B cell (primary cell): ENCODE data around the gene PCDHGA5. TPM values are rescaled to one million over a fixed set of nuclear protein-coding genes. Genes with fewer than 3 reads are reported as not detected.
A peak's percentile ranks its signal among the peaks of the same experiment; 100 is the strongest.
"Not testable (repeated sequence)": the region's sequence is repeated elsewhere in the genome, so short reads cannot be mapped to it uniquely, and the experiment has no call there.

Experiments
- ATAC-seq: fragments of 200-7000 bp; cut with Tn5 transposase; one replicate; pipeline ENCODE4 v1.10.0; 2021; ENCODE audit warnings: low read depth, mild to moderate bottlenecking, moderate number of reproducible peaks, moderate library complexity
- CTCF ChIA-PET: fragments of 350-600 bp; sonication (Branson Sonifier 250); formaldehyde crosslinking; loops from one replicate; lab custom pipeline; 2021; ENCODE audit warnings: antibody characterized with exemption, inconsistent platforms; lab: Charles Lee
- POLR2A ChIA-PET: fragments of 350-600 bp; sonication (Branson Sonifier 250); formaldehyde crosslinking; loops from one replicate; lab custom pipeline; 2021; ENCODE audit warnings: antibody characterized with exemption; lab: Charles Lee
- DNase-seq: peaks from one replicate; pipeline ENCODE4 v3.0.0; 2013
- H2AFZ ChIP-seq: 2 replicates; pipeline ENCODE4 v1.6.1; 2012; ENCODE audit warnings: mild to moderate bottlenecking, low read depth, low read length; ENCODE audit not compliant: insufficient read depth, poor library complexity, severe bottlenecking
- H3K27ac ChIP-seq, 2 donors: 1 replicate in 1 of 2; 2 replicates in 1 of 2; pipeline ENCODE4 v1.5.1; 2012 to 2013; ENCODE audit warnings: low read length in 2 of 2, mild to moderate bottlenecking in 2 of 2, moderate library complexity in 1 of 2
- H3K27me3 ChIP-seq, 4 experiments: fragments of 200-600 bp in 1 of 4; sonication (generic) in 1 of 4; replicated peaks in 1 of 4; 1 replicate in 2 of 4; 2 replicates in 2 of 4; pipeline versions ENCODE4 v1.6.1 to v1.7.0; 2013 to 2016; ENCODE audit warnings: low read length in 3 of 4, mild to moderate bottlenecking in 2 of 4, mixed read lengths in 1 of 4, moderate library complexity in 1 of 4; ENCODE audit not compliant: insufficient read depth in 4 of 4, control insufficient read depth in 3 of 4; ENCODE audit errors: control extremely low read depth in 1 of 4
- H3K36me3 ChIP-seq, 2 experiments: replicated peaks in 1 of 2; 1 replicate in 1 of 2; 2 replicates in 1 of 2; pipeline versions ENCODE4 v1.6.1 to v1.7.1; 2013; ENCODE audit warnings: low read length in 1 of 2; ENCODE audit not compliant: insufficient read depth in 2 of 2, control insufficient read depth in 1 of 2; ENCODE audit errors: control extremely low read depth in 1 of 2, extremely low read depth in 1 of 2
- H3K4me1 ChIP-seq, 2 donors: fragments of 200-600 bp in 1 of 2; sonication (generic) in 1 of 2; 1 replicate in 1 of 2; 2 replicates in 1 of 2; pipeline versions ENCODE4 v1.5.1 to v1.6.1; 2013 to 2017; ENCODE audit warnings: low read length in 2 of 2; ENCODE audit not compliant: control insufficient read depth in 2 of 2, insufficient read depth in 2 of 2
- H3K4me2 ChIP-seq: replicated peaks from 2 replicates; pipeline ENCODE3; 2012; ENCODE audit warnings: mild to moderate bottlenecking, low read depth, low read length; ENCODE audit not compliant: poor library complexity, severe bottlenecking
- H3K4me3 ChIP-seq, 5 experiments: fragments of 200-600 bp in 1 of 5; sonication (generic) in 1 of 5; 1 replicate in 3 of 5; 2 replicates in 2 of 5; pipeline versions ENCODE4 v1.5.1 to v1.7.0; 2011 to 2016; ENCODE audit warnings: low read length in 4 of 5, mild to moderate bottlenecking in 4 of 5, low read depth in 2 of 5, control low read depth in 1 of 5, moderate library complexity in 1 of 5; ENCODE audit not compliant: insufficient read depth in 1 of 5; ENCODE audit errors: control extremely low read depth in 1 of 5, extremely low read depth in 1 of 5
- H3K79me2 ChIP-seq: fragments of 200-600 bp; sonication (generic); one replicate; pipeline ENCODE4 v1.6.0; 2016; ENCODE audit warnings: low read length; ENCODE audit not compliant: control insufficient read depth, insufficient read depth
- H3K9ac ChIP-seq: fragments of 200-600 bp; sonication (generic); 2 replicates; pipeline ENCODE4 v1.6.1; 2017; ENCODE audit warnings: mild to moderate bottlenecking, low read length, moderate library complexity
- H3K9me3 ChIP-seq, 3 donors: one replicate each; pipeline versions ENCODE4 v1.6.1 to v1.7.1; 2013; ENCODE audit warnings: low read length in 2 of 3; ENCODE audit not compliant: control insufficient read depth in 2 of 3, insufficient read depth in 1 of 3; ENCODE audit errors: control extremely low read depth in 1 of 3
- H4K20me1 ChIP-seq: 2 replicates; pipeline ENCODE4 v1.6.0; 2012; ENCODE audit warnings: mild to moderate bottlenecking, low read length; ENCODE audit not compliant: insufficient read depth, control insufficient read depth, poor library complexity, severe bottlenecking
- H3K27ac Mint-ChIP-seq: one replicate; pipeline ENCODE4 v1.8.0; 2021; ENCODE audit warnings: mixed read lengths
- H3K27me3 Mint-ChIP-seq: one replicate; pipeline ENCODE4 v1.8.0; 2021; ENCODE audit warnings: mixed read lengths
- H3K4me1 Mint-ChIP-seq: one replicate; pipeline ENCODE4 v1.8.0; 2021; ENCODE audit warnings: mixed read lengths
- H3K4me3 Mint-ChIP-seq: one replicate; pipeline ENCODE4 v1.8.0; 2021; ENCODE audit warnings: mixed read lengths
- H3K9me3 Mint-ChIP-seq: one replicate; pipeline ENCODE4 v1.8.0; 2022; ENCODE audit warnings: mixed read lengths; ENCODE audit not compliant: insufficient read depth
- EZH2 ChIP-seq: IDR thresholded peaks from 2 replicates; pipeline ENCODE4 v1.6.1; 2012; ENCODE audit warnings: borderline replicate concordance, low read depth, mild to moderate bottlenecking, moderate library complexity, low read length; ENCODE audit not compliant: insufficient read depth, poor library complexity, severe bottlenecking
- WGBS: methylation state at CpG from one replicate; pipeline ENCODE4 v1.1.5; 2013; ENCODE audit warnings: missing lambda C conversion rate; ENCODE audit not compliant: insufficient coverage; 5-methylcytosine and 5-hydroxymethylcytosine counted together
- intact Hi-C: fragments of 100-400 bp; cut with micrococcal nuclease; formaldehyde crosslinking; loops from one replicate; pipeline ENCODE4 v1.10.0; 2022
- polyA plus RNA-seq: library from polyadenylated mRNA; depleted of rRNA; stranded (reverse); fragments of >200 nt; gene quantifications from 2 replicates; pipeline ENCODE4 v1.2.3, GENCODE V29; 2012
- total RNA-seq, 2 donors: library from RNA; stranded (reverse); fragments of 120-200 nt in 1 of 2; gene quantifications; 1 replicate in 1 of 2; 2 replicates in 1 of 2; pipeline versions ENCODE4 v1.2.3 to v1.2.4, GENCODE V29; 2013 to 2022
- TF ChIP-seq, protein P1 (sequence below): fragments of 200-600 bp; IDR thresholded peaks from one replicate; pipeline ENCODE4 v1.8.0; 2022; ENCODE audit warnings: antibody characterized with exemption, mild to moderate bottlenecking

Gene PCDHGA5
- total and polyA plus RNA-seq, 2 donors (not counting 1 experiment from before 2014, with no cell fraction given): 0.21 to 1.7 TPM

DNA sequence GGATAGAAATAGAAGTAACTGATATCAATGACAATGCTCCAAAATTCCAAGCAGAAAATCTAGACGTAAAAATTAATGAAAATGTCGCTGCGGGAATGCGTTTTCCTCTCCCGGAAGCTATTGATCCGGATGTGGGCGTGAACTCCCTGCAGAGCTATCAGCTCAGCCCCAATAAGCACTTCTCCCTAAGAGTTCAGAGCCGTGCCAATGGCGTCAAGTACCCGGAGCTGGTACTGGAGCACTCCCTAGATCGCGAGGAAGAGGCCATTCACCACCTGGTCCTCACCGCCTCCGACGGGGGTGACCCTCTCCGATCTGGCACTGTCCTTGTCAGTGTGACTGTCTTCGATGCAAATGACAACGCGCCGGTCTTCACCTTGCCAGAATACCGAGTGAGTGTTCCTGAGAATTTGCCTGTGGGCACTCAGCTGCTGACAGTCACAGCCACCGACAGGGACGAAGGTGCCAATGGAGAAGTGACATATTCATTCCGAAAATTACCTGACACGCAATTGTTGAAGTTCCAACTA, 49.6 kb downstream of the PCDHGA5 start:
- Histone ChIP-seq H3K9ac (peak overlapping the region; percentile 63), H3K36me3 (no peaks in the 10 kb centered on the region), H3K27me3 (peaks cover 2 to 69% (median 58%) of the 10 kb centered on the region in 4 experiments), H4K20me1 (no peaks in the 10 kb centered on the region), H3K9me3 (peaks cover 0 to 58% (median 23%) of the 10 kb centered on the region in 3 donors), H3K4me2 (peak overlapping the region; percentile 74), H3K79me2 (no peaks in the 10 kb centered on the region), H2AFZ (peak overlapping the region; percentile 77), H3K4me1 (peaks cover 11 to 15% of the 10 kb centered on the region in 2 donors), H3K4me3 (peak overlapping the region in 4 of 5 experiments; percentile 36 to 63 (median 46)), H3K27ac (no peak overlapping the region)
- H3K27me3 Mint-ChIP-seq: peaks cover 62% of the 10 kb centered on the region
- H3K9me3 Mint-ChIP-seq: peaks cover 9% of the 10 kb centered on the region
- DNase-seq: peak; percentile 25
- TF ChIP-seq, protein P1, sequence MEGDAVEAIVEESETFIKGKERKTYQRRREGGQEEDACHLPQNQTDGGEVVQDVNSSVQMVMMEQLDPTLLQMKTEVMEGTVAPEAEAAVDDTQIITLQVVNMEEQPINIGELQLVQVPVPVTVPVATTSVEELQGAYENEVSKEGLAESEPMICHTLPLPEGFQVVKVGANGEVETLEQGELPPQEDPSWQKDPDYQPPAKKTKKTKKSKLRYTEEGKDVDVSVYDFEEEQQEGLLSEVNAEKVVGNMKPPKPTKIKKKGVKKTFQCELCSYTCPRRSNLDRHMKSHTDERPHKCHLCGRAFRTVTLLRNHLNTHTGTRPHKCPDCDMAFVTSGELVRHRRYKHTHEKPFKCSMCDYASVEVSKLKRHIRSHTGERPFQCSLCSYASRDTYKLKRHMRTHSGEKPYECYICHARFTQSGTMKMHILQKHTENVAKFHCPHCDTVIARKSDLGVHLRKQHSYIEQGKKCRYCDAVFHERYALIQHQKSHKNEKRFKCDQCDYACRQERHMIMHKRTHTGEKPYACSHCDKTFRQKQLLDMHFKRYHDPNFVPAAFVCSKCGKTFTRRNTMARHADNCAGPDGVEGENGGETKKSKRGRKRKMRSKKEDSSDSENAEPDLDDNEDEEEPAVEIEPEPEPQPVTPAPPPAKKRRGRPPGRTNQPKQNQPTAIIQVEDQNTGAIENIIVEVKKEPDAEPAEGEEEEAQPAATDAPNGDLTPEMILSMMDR: no peak
- TF ChIP-seq EZH2: no peak
- no peak for ATAC-seq
- POLR2A ChIA-PET: no interaction called here
- CTCF ChIA-PET: interaction anchor here (0.8 to 6.3 kb wide), 18 partner anchors 8 to 153 kb away, joined by 3 to 56 read pairs (median 4); partner anchors contain the start of genes PCDHGA11, PCDHGA12, PCDHGA9 and PCDHGB3
- H3K4me3 Mint-ChIP-seq: peak overlapping the region; percentile 87
- H3K27ac Mint-ChIP-seq: no peak overlapping the region
- WGBS: 14% methylated on average over 23 of the region's 25 CpGs
- H3K4me1 Mint-ChIP-seq: peaks cover 18% of the 10 kb centered on the region
- intact Hi-C loops: loop anchor here (10.0 kb wide), 1 partner anchor 89 kb away; the partner anchor contains the start of gene TAF7

DNA sequence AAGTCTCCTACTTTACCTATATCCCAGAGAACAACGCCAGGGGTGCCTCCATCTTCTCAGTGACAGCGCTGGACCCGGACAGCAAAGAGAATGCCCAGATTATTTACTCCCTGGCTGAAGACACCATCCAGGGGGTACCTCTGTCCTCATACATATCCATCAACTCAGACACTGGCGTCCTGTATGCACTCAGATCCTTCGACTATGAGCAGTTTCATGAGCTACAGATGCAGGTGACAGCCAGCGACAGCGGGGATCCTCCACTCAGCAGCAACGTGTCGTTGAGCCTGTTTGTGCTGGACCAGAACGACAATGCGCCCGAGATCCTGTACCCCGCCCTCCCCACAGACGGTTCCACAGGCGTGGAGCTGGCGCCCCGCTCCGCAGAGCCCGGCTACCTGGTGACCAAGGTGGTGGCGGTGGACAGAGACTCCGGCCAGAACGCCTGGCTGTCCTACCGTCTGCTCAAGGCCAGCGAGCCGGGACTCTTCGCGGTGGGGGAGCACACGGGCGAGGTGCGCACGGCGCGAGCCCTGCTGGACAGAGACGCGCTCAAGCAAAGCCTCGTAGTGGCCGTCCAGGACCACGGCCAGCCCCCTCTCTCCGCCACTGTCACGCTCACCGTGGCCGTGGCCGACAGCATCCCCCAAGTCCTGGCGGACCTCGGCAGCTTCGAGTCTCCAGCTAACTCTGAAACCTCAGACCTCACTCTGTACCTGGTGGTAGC, 50.7 kb downstream of the PCDHGA5 start:
- H3K9me3 Mint-ChIP-seq, H3K4me3 ChIP-seq, H3K36me3 ChIP-seq, H3K9ac ChIP-seq, H3K79me2 ChIP-seq, H4K20me1 ChIP-seq, H2AFZ ChIP-seq, ATAC-seq, H3K4me2 ChIP-seq, POLR2A ChIA-PET, H3K27ac ChIP-seq: not testable (repeated sequence)
- peaks cover 60% of the 10 kb centered on the region for H3K27me3 Mint-ChIP-seq
- peaks cover 18% of the 10 kb centered on the region for H3K4me1 Mint-ChIP-seq
- intact Hi-C loops: loop anchor here (10.0 kb wide), 1 partner anchor 90 kb away; the partner anchor contains the start of gene TAF7
- WGBS: 37% methylated on average over 43 of the region's 46 CpGs
- H3K27ac Mint-ChIP-seq: peak overlapping the region; percentile 21
- Histone ChIP-seq H3K9me3 (peaks cover 0 to 59% (median 25%) of the 10 kb centered on the region in 3 donors), H3K4me1 (peaks cover 11 to 15% of the 10 kb centered on the region in 2 donors), H3K27me3 (peaks cover 2 to 69% (median 57%) of the 10 kb centered on the region in 4 experiments)
- CTCF ChIA-PET: interaction anchor here (0.5 to 6.3 kb wide), 7 partner anchors 17 to 149 kb away, joined by 3 to 56 read pairs (median 5); partner anchors contain the start of gene PCDHGB5
- peak; percentile 8 for DNase-seq
- peak overlapping the region; percentile 57 for H3K4me3 Mint-ChIP-seq

DNA sequence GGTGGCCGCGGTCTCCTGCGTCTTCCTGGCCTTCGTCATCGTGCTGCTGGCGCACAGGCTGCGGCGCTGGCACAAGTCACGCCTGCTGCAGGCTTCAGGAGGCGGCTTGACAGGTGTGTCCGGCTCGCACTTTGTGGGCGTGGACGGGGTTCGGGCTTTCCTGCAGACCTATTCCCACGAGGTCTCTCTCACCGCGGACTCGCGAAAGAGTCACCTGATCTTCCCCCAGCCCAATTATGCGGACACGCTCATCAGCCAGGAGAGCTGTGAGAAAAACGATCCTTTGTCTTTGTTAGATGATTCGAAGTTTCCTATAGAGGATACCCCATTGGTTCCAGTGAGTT, 51.3 kb downstream of the PCDHGA5 start:
- Mint-ChIP-seq H3K4me1 (peaks cover 21% of the 10 kb centered on the region), H3K27me3 (peaks cover 61% of the 10 kb centered on the region), H3K27ac (peak overlapping the region; percentile 46)
- peak overlapping the region in 1 of 5 experiments; percentile 12 for H3K4me3 ChIP-seq
- intact Hi-C loops: loop anchor here (10.0 kb wide), 1 partner anchor 90 kb away; the partner anchor contains the start of gene TAF7
- not testable (repeated sequence) for H3K27ac ChIP-seq, H3K9me3 Mint-ChIP-seq, H3K36me3 ChIP-seq, H3K79me2 ChIP-seq, ATAC-seq, H3K9ac ChIP-seq, H4K20me1 ChIP-seq, H3K4me2 ChIP-seq, H3K4me3 Mint-ChIP-seq, H2AFZ ChIP-seq
- peaks cover 11 to 15% of the 10 kb centered on the region in 2 donors for H3K4me1 ChIP-seq
- ChIA-PET POLR2A (interaction anchor here (0.7 kb wide), 1 partner anchor 497 kb away, joined by 3 read pairs; no protein-coding TSS in a partner anchor), CTCF (interaction anchor here (6.3 kb wide), 1 partner anchor 148 kb away, joined by 56 read pairs; no protein-coding TSS in a partner anchor)
- 30% methylated on average over 15 of the region's 24 CpGs for WGBS
- peaks cover 0 to 57% (median 27%) of the 10 kb centered on the region in 3 donors for H3K9me3 ChIP-seq
- peak; percentile 18 for DNase-seq
- H3K27me3 ChIP-seq: peaks cover 2 to 68% (median 58%) of the 10 kb centered on the region in 4 experiments
